Activated naive CD4-positive, alpha-beta T cell treated with Interleukin-2 at 50 U/mL for 16 hours (primary cell): ENCODE measurements around the gene SRSF2.
A peak's percentile ranks its signal among the peaks of the same experiment; 100 is the strongest.
"Not testable (repeated sequence)": the region's sequence is repeated elsewhere in the genome, so short reads cannot be mapped to it uniquely, and the experiment has no call there.

Experiments
- DNase-seq: peaks from one replicate; pipeline ENCODE4 v3.0.0-alpha.2; 2020

The SRSF2 gene

GRCh38 chr17:76737676-76738467, 741 bp upstream of the SRSF2 start, which contains the start of gene MFSD11:
Gene MFSD11, plus strand, starts transcription at chr17:76738119. Its CDS starts 234 bp downstream, at chr17:76738353.
- peak; percentile 93 for DNase-seq

GRCh38 chr17:76736349-76737081, 616 bp downstream of the SRSF2 start:
- peak; percentile 72 for DNase-seq

GRCh38 chr17:76735586-76736348, 1.4 kb downstream of the SRSF2 start:
- DNase-seq = no peak

GRCh38 chr17:76735006-76735405, 2.1 kb downstream of the SRSF2 start:
- DNase-seq = no peak

GRCh38 chr17:76734080-76734840, 2.9 kb downstream of the SRSF2 start:
- peak; percentile 20 for DNase-seq

- no peak for DNase-seq
These were observed 3.5 kb downstream of the SRSF2 start for GRCh38 chr17:76733618-76733957.

GRCh38 chr17:76732734-76733617, 4.2 kb downstream of the SRSF2 start:
- no peak for DNase-seq

- not testable (repeated sequence) for DNase-seq
These were observed 5.1 kb downstream of the SRSF2 start for GRCh38 chr17:76731800-76732733.

GRCh38 chr17:76727745-76728456, 9.2 kb downstream of the SRSF2 start:
- peak; percentile 20 for DNase-seq

- peak; percentile 80 for DNase-seq
These were observed 10.1 kb downstream of the SRSF2 start, which contains the start of gene METTL23 for GRCh38 chr17:76726776-76727718. Gene METTL23, plus strand, starts transcription at chr17:76726839. Its CDS starts 2,872 bp downstream, at chr17:76729711.

- DNase-seq = peak; percentile 96
These were observed 10.8 kb downstream of the SRSF2 start, which contains the start of gene JMJD6 for GRCh38 chr17:76726231-76726775. Gene JMJD6, minus strand, starts transcription at chr17:76726606. Its CDS starts 131 bp downstream, at chr17:76726475.

- DNase-seq = peak; percentile 79
These were observed 11.4 kb downstream of the SRSF2 start for GRCh38 chr17:76725580-76726230.

GRCh38 chr17:76723812-76724211, 13.3 kb downstream of the SRSF2 start:
- no peak for DNase-seq

- DNase-seq = not testable (repeated sequence)
These were observed 14.2 kb downstream of the SRSF2 start for GRCh38 chr17:76722977-76723376.

GRCh38 chr17:76722279-76722678, 14.9 kb downstream of the SRSF2 start:
- no peak for DNase-seq

- DNase-seq = no peak
These were observed 15.7 kb downstream of the SRSF2 start for GRCh38 chr17:76721463-76721862.

GRCh38 chr17:76720941-76721340, 16.2 kb downstream of the SRSF2 start:
- DNase-seq = no peak
